ENCODE measurements around the gene UNC79.
"Not testable (repeated sequence)": the region's sequence is repeated elsewhere in the genome, so short reads cannot be mapped to it uniquely, and the experiment has no call there.

The UNC79 gene

GRCh38 chr14:93430315-93431035 is at the start of gene UNC79:
UNC79 (plus strand) TSS chr14:93430939; CDS start chr14:93431030, 91 bp downstream.
- peak; percentile 63 for DNase-seq

GRCh38 chr14:93381644-93382043 is 49.1 kb upstream of the UNC79 start:
- DNase-seq = no peak

- not testable (repeated sequence) for DNase-seq
Observed at GRCh38 chr14:93384256-93384655, 46.5 kb upstream of the UNC79 start.

- no peak for DNase-seq
Observed at GRCh38 chr14:93395231-93395630, 35.5 kb upstream of the UNC79 start.

GRCh38 chr14:93396456-93396855 is 34.3 kb upstream of the UNC79 start:
- DNase-seq = no peak

- no peak for DNase-seq
Observed at GRCh38 chr14:93398491-93398890, 32.2 kb upstream of the UNC79 start.

GRCh38 chr14:93402951-93403350 is 27.8 kb upstream of the UNC79 start:
- DNase-seq = no peak

- DNase-seq = no peak
Observed at GRCh38 chr14:93410021-93410420, 20.7 kb upstream of the UNC79 start.

GRCh38 chr14:93410893-93411292 is 19.8 kb upstream of the UNC79 start:
- DNase-seq = no peak

- not testable (repeated sequence) for DNase-seq
Observed at GRCh38 chr14:93425136-93425535, 5.6 kb upstream of the UNC79 start.

GRCh38 chr14:93426750-93427149 is 4.0 kb upstream of the UNC79 start:
- no peak for DNase-seq

- DNase-seq = no peak
Observed at GRCh38 chr14:93431036-93431670, 414 bp downstream of the UNC79 start.

GRCh38 chr14:93454224-93454623 is 23.5 kb downstream of the UNC79 start:
- DNase-seq = no peak

GRCh38 chr14:93456356-93456755 is 25.6 kb downstream of the UNC79 start:
- no peak for DNase-seq

GRCh38 chr14:93458234-93458633 is 27.5 kb downstream of the UNC79 start:
- no peak for DNase-seq

GRCh38 chr14:93462479-93462878 is 31.7 kb downstream of the UNC79 start:
- DNase-seq = no peak

- no peak for DNase-seq
Observed at GRCh38 chr14:93464271-93464670, 33.5 kb downstream of the UNC79 start.

GRCh38 chr14:93475471-93475870 is 44.7 kb downstream of the UNC79 start:
- no peak for DNase-seq

- DNase-seq = no peak
Observed at GRCh38 chr14:93476305-93476704, 45.6 kb downstream of the UNC79 start.

GRCh38 chr14:93479074-93479473 is 48.3 kb downstream of the UNC79 start:
- not testable (repeated sequence) for DNase-seq

GRCh38 chr14:93480867-93481266 is 50.1 kb downstream of the UNC79 start:
- no peak for DNase-seq

GRCh38 chr14:93481758-93482157 is 51.0 kb downstream of the UNC79 start:
- DNase-seq = no peak

- DNase-seq = no peak
Observed at GRCh38 chr14:93490001-93490400, 59.3 kb downstream of the UNC79 start.

GRCh38 chr14:93493054-93493453 is 62.3 kb downstream of the UNC79 start:
- DNase-seq = no peak

- not testable (repeated sequence) for DNase-seq
Observed at GRCh38 chr14:93493622-93494021, 62.9 kb downstream of the UNC79 start.
